ENCODE data around the gene PROCA1. TPM values are rescaled to one million over a fixed set of nuclear protein-coding genes. Genes with fewer than 3 reads are reported as not detected.
"Not testable (repeated sequence)": the region's sequence is repeated elsewhere in the genome, so short reads cannot be mapped to it uniquely, and the experiment has no call there.

The PROCA1 gene
- total RNA-seq, 1 experiment from 2014 or later, result 13.9 TPM

GRCh38 chr17:28723836-28724499, 12.3 kb upstream of the PROCA1 start:
- DNase-seq; H3K4me3 ChIP-seq (ENCODE audit: insufficient read depth, low read depth, low read length): not testable (repeated sequence)

GRCh38 chr17:28723159-28723835, 11.6 kb upstream of the PROCA1 start:
- no peak for DNase-seq
- H3K36me3 ChIP-seq (replicated peaks; ENCODE audit: control insufficient read depth, insufficient read depth, low read length), result peaks cover 34% of the 10 kb centered on the region
- H3K27me3 ChIP-seq (ENCODE audit: control insufficient read depth, insufficient read depth, low read length), result no peaks in the 10 kb centered on the region
- no peak overlapping the region for H3K4me3 ChIP-seq (ENCODE audit: insufficient read depth, low read depth, low read length)

More at GRCh38 chr17:28723836-28724499, 12.3 kb upstream of the PROCA1 start:
- H3K36me3 ChIP-seq (replicated peaks; ENCODE audit: control insufficient read depth, insufficient read depth, low read length), result peaks cover 34% of the 10 kb centered on the region
- H3K27me3 ChIP-seq (ENCODE audit: control insufficient read depth, insufficient read depth, low read length), result not testable (repeated sequence)

- Histone ChIP-seq H3K4me3 (ENCODE audit: insufficient read depth, low read depth, low read length) (no peak overlapping the region), H3K36me3 (replicated peaks; ENCODE audit: control insufficient read depth, insufficient read depth, low read length) (peaks cover 34% of the 10 kb centered on the region)
These were observed 10.9 kb upstream of the PROCA1 start for GRCh38 chr17:28722417-28723158.

DNA sequence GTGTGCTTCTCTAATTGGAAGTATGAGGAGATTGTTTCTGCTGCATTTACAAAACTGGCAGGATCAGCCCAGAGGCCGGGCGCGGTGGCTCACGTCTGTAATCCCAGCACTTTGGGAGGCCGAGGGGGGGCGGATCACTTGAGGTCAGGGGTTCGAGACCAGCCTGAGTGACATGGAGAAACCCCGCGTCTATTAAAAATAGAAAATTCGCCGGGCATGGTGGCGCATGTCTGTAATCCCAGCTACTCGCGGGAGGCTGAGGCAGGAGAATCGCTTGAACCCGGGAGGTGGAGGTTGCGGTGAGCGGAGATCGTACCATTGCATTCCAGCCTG, 9.3 kb upstream of the PROCA1 start:
- DNase-seq; H3K27me3 ChIP-seq (ENCODE audit: control insufficient read depth, insufficient read depth, low read length): not testable (repeated sequence)
- H3K4me3 ChIP-seq (ENCODE audit: insufficient read depth, low read depth, low read length), result peak overlapping the region; percentile 94
- peaks cover 34% of the 10 kb centered on the region for H3K36me3 ChIP-seq (replicated peaks; ENCODE audit: control insufficient read depth, insufficient read depth, low read length)

More at GRCh38 chr17:28722417-28723158, 10.9 kb upstream of the PROCA1 start:
- no peaks in the 10 kb centered on the region for H3K27me3 ChIP-seq (ENCODE audit: control insufficient read depth, insufficient read depth, low read length)
- DNase-seq, result no peak

DNA sequence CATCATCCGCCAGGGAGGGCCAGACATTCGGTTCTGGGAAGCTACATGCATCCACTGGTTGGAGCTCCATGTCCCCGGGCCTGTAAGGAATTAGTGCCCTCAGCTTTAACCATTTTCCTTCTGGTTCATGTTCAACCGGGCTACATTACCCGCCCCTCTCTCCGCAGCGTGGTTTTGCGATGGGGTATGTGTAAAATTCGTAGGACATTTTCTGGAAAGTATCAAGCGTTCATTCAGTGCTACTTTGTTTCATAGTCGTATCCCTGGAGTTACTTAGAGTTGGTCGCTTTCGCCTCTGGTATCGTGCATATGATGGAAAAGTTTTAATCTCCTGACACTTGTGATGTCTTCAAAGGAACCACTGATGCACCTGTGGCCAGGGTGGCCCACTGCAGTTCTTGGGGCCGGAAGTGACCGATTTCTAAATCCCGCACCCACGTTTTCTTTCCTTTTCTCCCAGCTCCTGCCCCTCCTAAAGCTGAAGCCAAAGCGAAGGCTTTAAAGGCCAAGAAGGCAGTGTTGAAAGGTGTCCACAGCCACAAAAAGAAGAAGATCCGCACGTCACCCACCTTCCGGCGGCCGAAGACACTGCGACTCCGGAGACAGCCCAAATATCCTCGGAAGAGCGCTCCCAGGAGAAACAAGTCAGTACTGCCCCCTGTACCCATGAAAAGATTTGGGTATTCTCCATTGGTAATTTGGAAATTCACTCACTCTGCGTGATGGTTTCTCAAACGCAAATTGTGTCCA, 8.7 kb upstream of the PROCA1 start:
- Histone ChIP-seq H3K27me3 (ENCODE audit: control insufficient read depth, insufficient read depth, low read length) (no peaks in the 10 kb centered on the region), H3K36me3 (replicated peaks; ENCODE audit: control insufficient read depth, insufficient read depth, low read length) (peaks cover 37% of the 10 kb centered on the region), H3K4me3 (ENCODE audit: insufficient read depth, low read depth, low read length) (peak overlapping the region; percentile 94)
- DNase-seq, result no peak

GRCh38 chr17:28719021-28719433, 7.3 kb upstream of the PROCA1 start:
- no peak for DNase-seq
- Histone ChIP-seq H3K36me3 (replicated peaks; ENCODE audit: control insufficient read depth, insufficient read depth, low read length) (peaks cover 43% of the 10 kb centered on the region), H3K4me3 (ENCODE audit: insufficient read depth, low read depth, low read length) (peak overlapping the region; percentile 42), H3K27me3 (ENCODE audit: control insufficient read depth, insufficient read depth, low read length) (no peaks in the 10 kb centered on the region)

GRCh38 chr17:28718333-28719020, 6.8 kb upstream of the PROCA1 start:
- DNase-seq, result no peak

DNA sequence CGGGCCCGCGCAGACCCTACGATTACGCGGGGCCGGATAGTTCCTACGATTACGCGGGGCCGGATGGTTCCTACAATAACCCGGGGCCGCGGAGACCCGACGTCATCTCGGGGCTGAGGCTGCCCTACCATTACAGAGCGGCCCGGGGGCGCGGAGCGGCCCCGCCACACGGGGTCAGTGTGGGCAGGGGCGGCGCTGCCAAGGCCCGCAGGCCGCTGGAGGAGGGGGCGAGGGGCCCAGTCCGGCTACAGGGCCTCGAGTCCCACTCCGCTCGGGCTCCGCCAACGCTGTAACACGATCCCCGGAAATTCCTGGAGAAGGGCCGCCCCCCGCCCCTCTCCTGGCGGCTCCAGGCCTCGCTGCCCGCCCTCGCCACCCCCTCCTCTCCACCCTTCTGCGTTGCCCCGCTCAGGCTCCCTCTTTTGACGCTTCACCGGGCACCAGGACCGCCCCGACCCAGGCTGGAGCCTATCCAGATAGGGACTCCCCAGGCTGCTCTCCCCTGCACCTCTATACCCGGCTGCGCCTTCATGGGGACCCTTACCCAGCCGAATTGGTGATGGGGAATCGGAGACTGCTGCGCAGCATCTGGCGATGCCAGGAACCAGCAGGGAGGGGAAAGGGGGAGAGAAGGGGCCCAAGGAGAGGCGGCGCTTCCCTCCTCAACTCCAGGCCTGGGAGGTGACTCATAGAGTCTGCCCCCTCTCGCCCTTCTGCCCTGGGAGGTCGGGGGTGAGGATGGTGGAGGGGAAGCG, 6.1 kb upstream of the PROCA1 start, which contains the start of gene RAB34:
Gene RAB34, minus strand, starts transcription at position 291 of the 755 bp plus-strand sequence. CDS start 602 bp downstream, outside the sequence.
- H3K27me3 ChIP-seq (ENCODE audit: control insufficient read depth, insufficient read depth, low read length), result no peaks in the 10 kb centered on the region
- peak within 1 kb of the TSS; percentile 87 for H3K4me3 ChIP-seq (ENCODE audit: insufficient read depth, low read depth, low read length)
- peak; percentile 96 for DNase-seq
- peaks cover 32% of the 10 kb centered on the region for H3K36me3 ChIP-seq (replicated peaks; ENCODE audit: control insufficient read depth, insufficient read depth, low read length)

More at GRCh38 chr17:28718333-28719020, 6.8 kb upstream of the PROCA1 start:
- H3K4me3 ChIP-seq (ENCODE audit: insufficient read depth, low read depth, low read length), result peak overlapping the region; percentile 87
- peaks cover 39% of the 10 kb centered on the region for H3K36me3 ChIP-seq (replicated peaks; ENCODE audit: control insufficient read depth, insufficient read depth, low read length)
- no peaks in the 10 kb centered on the region for H3K27me3 ChIP-seq (ENCODE audit: control insufficient read depth, insufficient read depth, low read length)

DNA sequence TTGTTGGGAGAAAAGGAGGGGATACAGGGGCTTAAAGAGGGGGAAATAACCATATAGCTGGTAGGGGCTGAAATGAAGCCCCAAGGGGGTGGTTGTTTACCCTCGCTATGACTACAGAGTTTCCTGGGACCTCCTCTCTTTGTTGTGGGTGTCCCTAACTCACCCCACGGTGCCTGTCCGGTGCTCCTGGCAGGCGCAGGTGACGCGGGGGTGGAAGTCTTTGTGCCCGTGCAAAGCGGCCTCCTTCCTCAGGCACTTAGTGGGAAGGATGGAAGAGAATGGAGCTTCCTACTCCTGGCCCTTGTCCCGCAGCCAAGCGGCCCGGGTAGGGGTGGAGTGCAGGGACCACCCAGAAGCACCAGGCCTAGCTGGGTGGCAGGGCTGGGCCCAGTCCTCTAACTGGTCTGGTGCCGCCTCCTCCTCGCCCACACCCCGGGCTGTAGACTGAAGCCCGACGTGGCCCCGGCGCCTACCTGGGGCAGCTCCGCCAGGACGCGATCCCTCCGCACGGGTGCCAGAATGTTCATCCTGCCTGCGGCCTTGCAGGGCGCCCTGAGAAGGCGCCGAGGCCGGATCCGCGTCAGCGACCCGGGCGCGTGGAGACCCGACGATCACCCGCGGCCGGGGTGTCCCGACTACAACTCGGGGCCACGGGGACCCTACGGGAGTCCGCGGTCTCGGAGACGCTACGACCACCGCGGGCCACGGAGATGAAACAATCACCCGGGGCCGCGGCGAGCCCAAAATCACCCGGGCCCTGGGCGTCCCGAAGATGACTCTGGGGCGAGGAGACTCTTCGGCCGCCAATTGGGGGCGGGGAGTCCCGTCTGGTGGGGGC, 5.3 kb upstream of the PROCA1 start:
- Histone ChIP-seq H3K36me3 (replicated peaks; ENCODE audit: control insufficient read depth, insufficient read depth, low read length) (peaks cover 26% of the 10 kb centered on the region), H3K27me3 (ENCODE audit: control insufficient read depth, insufficient read depth, low read length) (no peaks in the 10 kb centered on the region), H3K4me3 (ENCODE audit: insufficient read depth, low read depth, low read length) (peak overlapping the region; percentile 87)
- DNase-seq, result peak; percentile 77

DNA sequence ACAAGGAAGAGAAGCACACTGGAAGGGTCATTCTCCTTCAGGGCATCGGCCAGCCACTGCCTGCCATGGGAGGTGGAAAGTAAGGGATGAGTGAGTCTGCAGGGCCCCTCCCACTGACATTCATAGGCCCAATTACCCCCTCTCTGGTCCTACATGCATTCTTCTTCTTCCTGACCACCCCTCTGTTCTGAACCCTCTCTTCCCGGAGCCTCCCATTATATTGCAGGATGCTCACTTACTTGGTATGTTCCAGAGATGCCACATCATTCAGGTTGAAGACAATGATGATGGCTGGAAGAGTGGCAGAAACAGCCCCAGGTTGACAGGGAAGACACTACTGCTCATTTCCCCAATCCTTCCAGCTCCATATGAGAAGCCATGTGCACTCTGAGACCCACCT, 3.5 kb upstream of the PROCA1 start:
- DNase-seq, result no peak
- H3K27me3 ChIP-seq (ENCODE audit: control insufficient read depth, insufficient read depth, low read length), result no peaks in the 10 kb centered on the region
- no peak overlapping the region for H3K4me3 ChIP-seq (ENCODE audit: insufficient read depth, low read depth, low read length)
- H3K36me3 ChIP-seq (replicated peaks; ENCODE audit: control insufficient read depth, insufficient read depth, low read length), result peaks cover 16% of the 10 kb centered on the region

GRCh38 chr17:28714281-28714680, 2.6 kb upstream of the PROCA1 start:
- H3K36me3 ChIP-seq (replicated peaks; ENCODE audit: control insufficient read depth, insufficient read depth, low read length), result peaks cover 16% of the 10 kb centered on the region
- no peak overlapping the region for H3K4me3 ChIP-seq (ENCODE audit: insufficient read depth, low read depth, low read length)
- no peak for DNase-seq
- H3K27me3 ChIP-seq (ENCODE audit: control insufficient read depth, insufficient read depth, low read length), result no peaks in the 10 kb centered on the region

- Histone ChIP-seq H3K27me3 (ENCODE audit: control insufficient read depth, insufficient read depth, low read length) (no peaks in the 10 kb centered on the region), H3K36me3 (replicated peaks; ENCODE audit: control insufficient read depth, insufficient read depth, low read length) (peaks cover 16% of the 10 kb centered on the region), H3K4me3 (ENCODE audit: insufficient read depth, low read depth, low read length) (peak overlapping the region; percentile 63; the same call in 1 of the 2 replicates)
- DNase-seq, result no peak
These were observed 1.2 kb upstream of the PROCA1 start for GRCh38 chr17:28712705-28713415.
